Right lobe of liver (tissue), 4 donors: Measurements from ENCODE around the gene ITCH.

Source experiments
- POLR2A ChIP-seq: fragments of 450-650 bp; IDR thresholded peaks from one replicate; pipeline ENCODE4 v1.6.1; 2017; ENCODE audit warnings: antibody characterized with exemption, mild to moderate bottlenecking
- TF ChIP-seq, protein P1 (sequence below), 4 donors: fragments of 200-600 bp in 3 of 4; fragments of 450-650 bp in 1 of 4; IDR thresholded peaks; one replicate each; pipeline versions ENCODE4 v1.5.1 to v1.8.0; 2016 to 2022; ENCODE audit warnings: antibody characterized with exemption in 4 of 4, mild to moderate bottlenecking in 2 of 4
- donor health status: DM: no; HTN: no; CAD: no.
- donor health status: DM: no; HTN: no; CAD: no.
- donor health status: DM: no; HTN: yes; CAD: no.

DNA sequence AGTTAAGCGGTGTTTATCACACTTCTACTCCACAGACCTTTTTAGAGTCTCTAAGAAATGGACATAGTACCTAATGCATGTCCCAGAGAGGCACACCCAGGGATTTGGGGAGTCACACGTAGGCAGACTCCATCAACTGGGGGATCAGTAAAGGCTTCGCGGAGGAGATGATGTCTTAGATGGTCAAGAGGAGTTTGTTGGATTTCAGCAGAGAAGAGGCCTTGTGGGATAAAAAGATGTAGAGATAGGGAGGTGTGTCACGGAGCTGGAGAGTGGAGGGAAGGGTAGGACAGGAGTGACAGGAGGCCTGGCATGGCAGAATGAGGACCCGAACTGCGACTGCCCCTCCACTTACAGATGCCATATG lies 162.3 kb downstream of the ITCH start:
- TF ChIP-seq, protein P1, sequence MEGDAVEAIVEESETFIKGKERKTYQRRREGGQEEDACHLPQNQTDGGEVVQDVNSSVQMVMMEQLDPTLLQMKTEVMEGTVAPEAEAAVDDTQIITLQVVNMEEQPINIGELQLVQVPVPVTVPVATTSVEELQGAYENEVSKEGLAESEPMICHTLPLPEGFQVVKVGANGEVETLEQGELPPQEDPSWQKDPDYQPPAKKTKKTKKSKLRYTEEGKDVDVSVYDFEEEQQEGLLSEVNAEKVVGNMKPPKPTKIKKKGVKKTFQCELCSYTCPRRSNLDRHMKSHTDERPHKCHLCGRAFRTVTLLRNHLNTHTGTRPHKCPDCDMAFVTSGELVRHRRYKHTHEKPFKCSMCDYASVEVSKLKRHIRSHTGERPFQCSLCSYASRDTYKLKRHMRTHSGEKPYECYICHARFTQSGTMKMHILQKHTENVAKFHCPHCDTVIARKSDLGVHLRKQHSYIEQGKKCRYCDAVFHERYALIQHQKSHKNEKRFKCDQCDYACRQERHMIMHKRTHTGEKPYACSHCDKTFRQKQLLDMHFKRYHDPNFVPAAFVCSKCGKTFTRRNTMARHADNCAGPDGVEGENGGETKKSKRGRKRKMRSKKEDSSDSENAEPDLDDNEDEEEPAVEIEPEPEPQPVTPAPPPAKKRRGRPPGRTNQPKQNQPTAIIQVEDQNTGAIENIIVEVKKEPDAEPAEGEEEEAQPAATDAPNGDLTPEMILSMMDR (IDR thresholded peaks at IDR 0.05): no peak
- TF ChIP-seq POLR2A: no peak
